Thoracic aorta (tissue), 2 donors: ENCODE measurements around the gene FRMD1. TPM values are rescaled to one million over a fixed set of nuclear protein-coding genes. Genes with fewer than 3 reads are reported as not detected.

ENCODE experiments used
- ATAC-seq: fragments of 150-250 bp; one replicate; pipeline ENCODE4 v1.8.0; 2017; ENCODE audit warnings: low read depth; ENCODE audit not compliant: insufficient number of reproducible peaks, low FRiP score
- DNase-seq: peaks from one replicate; pipeline ENCODE4 v3.0.0-alpha.2; 2020; ENCODE audit warnings: low spot score
- H3K27ac ChIP-seq, 2 donors: fragments of 200-600 bp; sonication (generic); 1 replicate in 1 of 2; 2 replicates in 1 of 2; pipeline ENCODE4 v1.5.1; 2016; ENCODE audit warnings: mild to moderate bottlenecking in 2 of 2, moderate library complexity in 2 of 2
- H3K27me3 ChIP-seq: fragments of 200-600 bp; sonication (generic); replicated peaks from 2 replicates; pipeline ENCODE4 v1.6.0; 2016; ENCODE audit warnings: mild to moderate bottlenecking; ENCODE audit not compliant: insufficient read depth
- H3K36me3 ChIP-seq: fragments of 200-600 bp; sonication (generic); one replicate; pipeline ENCODE4 v1.5.1; 2016
- H3K4me1 ChIP-seq, 2 donors: fragments of 200-600 bp; sonication (generic); 1 replicate in 1 of 2; 2 replicates in 1 of 2; pipeline versions ENCODE4 v1.5.1 to v1.6.0; 2016; ENCODE audit warnings: low read depth in 2 of 2, mild to moderate bottlenecking in 1 of 2; ENCODE audit not compliant: control insufficient read depth in 1 of 2
- H3K4me3 ChIP-seq: fragments of 200-600 bp; sonication (generic); 2 replicates; pipeline ENCODE4 v1.5.1; 2016; ENCODE audit warnings: mild to moderate bottlenecking
- H3K9me3 ChIP-seq: fragments of 200-600 bp; sonication (generic); 2 replicates; pipeline ENCODE4 v1.5.1; 2016
- CTCF ChIP-seq: fragments of 200-600 bp; sonication (generic); IDR thresholded peaks from one replicate; pipeline ENCODE4 v1.5.1; 2019; ENCODE audit warnings: antibody characterized with exemption
- total RNA-seq, 2 donors: library from RNA; depleted of rRNA; stranded (reverse); fragments of >200 nt; gene quantifications; one replicate each; pipeline versions ENCODE4 v1.1.0 to v1.2.3, GENCODE V29; 2016

The FRMD1 gene
- total RNA-seq, 2 donors from 2014 or later: not detected

GRCh38 chr6:168046696-168047095, 32.3 kb downstream of the FRMD1 start:
- Histone ChIP-seq H3K4me3 (no peak overlapping the region), H3K9me3 (no peaks in the 10 kb centered on the region), H3K4me1 (no peaks in the 10 kb centered on the region), H3K36me3 (no peaks in the 10 kb centered on the region), H3K27me3 (no peaks in the 10 kb centered on the region), H3K27ac (no peak overlapping the region)
- TF ChIP-seq CTCF: no peak
- ATAC-seq (no peak), DNase-seq (no peak)

GRCh38 chr6:168045706-168046620, 33.0 kb downstream of the FRMD1 start:
- H3K27ac ChIP-seq: no peak overlapping the region
- ATAC-seq: no peak
- H3K4me1 ChIP-seq: no peaks in the 10 kb centered on the region
- H3K9me3 ChIP-seq: no peaks in the 10 kb centered on the region
- no peaks in the 10 kb centered on the region for H3K27me3 ChIP-seq
- no peak overlapping the region for H3K4me3 ChIP-seq
- no peak for TF ChIP-seq CTCF
- no peaks in the 10 kb centered on the region for H3K36me3 ChIP-seq
- DNase-seq: no peak

- no peaks in the 10 kb centered on the region for H3K27me3 ChIP-seq
- H3K27ac ChIP-seq: no peak overlapping the region
- no peak overlapping the region for H3K4me3 ChIP-seq
- ATAC-seq (no peak), DNase-seq (no peak)
- no peaks in the 10 kb centered on the region for H3K4me1 ChIP-seq
- H3K9me3 ChIP-seq: peaks cover 6% of the 10 kb centered on the region
- H3K36me3 ChIP-seq: no peaks in the 10 kb centered on the region
- TF ChIP-seq CTCF: no peak
Observed at GRCh38 chr6:168045141-168045691, 33.8 kb downstream of the FRMD1 start.

GRCh38 chr6:168044521-168045130, 34.4 kb downstream of the FRMD1 start:
- no peak overlapping the region for H3K4me3 ChIP-seq
- H3K27me3 ChIP-seq: no peaks in the 10 kb centered on the region
- no peaks in the 10 kb centered on the region for H3K36me3 ChIP-seq
- H3K4me1 ChIP-seq: no peaks in the 10 kb centered on the region
- DNase-seq (no peak), ATAC-seq (no peak)
- no peak overlapping the region for H3K27ac ChIP-seq
- peaks cover 11% of the 10 kb centered on the region for H3K9me3 ChIP-seq
- TF ChIP-seq CTCF: no peak

- Histone ChIP-seq H3K4me1 (no peaks in the 10 kb centered on the region), H3K36me3 (no peaks in the 10 kb centered on the region), H3K27me3 (no peaks in the 10 kb centered on the region), H3K9me3 (peaks cover 15% of the 10 kb centered on the region), H3K4me3 (no peak overlapping the region), H3K27ac (no peak overlapping the region)
- no peak for DNase-seq
- ATAC-seq: no peak
- TF ChIP-seq CTCF: no peak
Observed at GRCh38 chr6:168043848-168044415, 35.1 kb downstream of the FRMD1 start.
